T-helper 17 cell (primary cell): ENCODE data around the gene ZFYVE21. TPM values are rescaled to one million over a fixed set of nuclear protein-coding genes. Genes with fewer than 3 reads are reported as not detected.

Experiments
- ATAC-seq: fragments of 150-1000 bp; cut with Tn5 transposase; 2 replicates; pipeline ENCODE4 v1.10.0; 2021; ENCODE audit warnings: mild to moderate bottlenecking, moderate library complexity
- DNase-seq, 3 donors: peaks; one replicate each; pipeline versions ENCODE4 v3.0.0 to v3.0.0-alpha.2; 2020 to 2021
- H3K9me3 ChIP-seq: one replicate; pipeline ENCODE4 v1.7.0; 2013; ENCODE audit warnings: low read length, mild to moderate bottlenecking; ENCODE audit not compliant: control insufficient read depth, poor library complexity, severe bottlenecking
- H3K27ac Mint-ChIP-seq: one replicate; pipeline ENCODE4 v1.8.0; 2022; ENCODE audit warnings: mild to moderate bottlenecking, moderate library complexity, mixed read lengths
- H3K27me3 Mint-ChIP-seq: one replicate; pipeline ENCODE4 v1.8.0; 2022; ENCODE audit warnings: mixed read lengths
- H3K36me3 Mint-ChIP-seq: one replicate; pipeline ENCODE4 v1.8.0; 2022; ENCODE audit warnings: low read depth, mixed read lengths
- H3K4me1 Mint-ChIP-seq: one replicate; pipeline ENCODE4 v1.8.0; 2022; ENCODE audit warnings: mild to moderate bottlenecking, mixed read lengths
- H3K4me3 Mint-ChIP-seq: one replicate; pipeline ENCODE4 v1.8.0; 2022; ENCODE audit warnings: mild to moderate bottlenecking, moderate library complexity, mixed read lengths
- total RNA-seq, 4 donors: library from RNA in 2 of 4; stranded (reverse) in 2 of 4; gene quantifications; one replicate each; pipeline ENCODE4 v1.2.3 and lab custom pipeline; 2022 to 2026

The ZFYVE21 gene
- total RNA-seq, 2 donors from 2014 or later, result 9.1 to 9.5 TPM

GRCh38 chr14:103696070-103696402 lies 19.6 kb upstream of the ZFYVE21 start:
- H3K4me1 Mint-ChIP-seq, result peaks cover 8% of the 10 kb centered on the region
- DNase-seq (no peak), ATAC-seq (no peak)
- H3K4me3 Mint-ChIP-seq, result no peak overlapping the region
- H3K27ac Mint-ChIP-seq, result peak overlapping the region; percentile 74
- H3K36me3 Mint-ChIP-seq, result no peaks in the 10 kb centered on the region
- no peaks in the 10 kb centered on the region for H3K9me3 ChIP-seq
- H3K27me3 Mint-ChIP-seq, result no peaks in the 10 kb centered on the region

GRCh38 chr14:103696466-103697071 lies 19.0 kb upstream of the ZFYVE21 start:
- ATAC-seq (no peak), DNase-seq (no peak)
- H3K4me1 Mint-ChIP-seq, result peaks cover 8% of the 10 kb centered on the region
- H3K9me3 ChIP-seq, result no peaks in the 10 kb centered on the region
- H3K36me3 Mint-ChIP-seq, result no peaks in the 10 kb centered on the region
- no peak overlapping the region for H3K4me3 Mint-ChIP-seq
- no peaks in the 10 kb centered on the region for H3K27me3 Mint-ChIP-seq
- H3K27ac Mint-ChIP-seq, result peak overlapping the region; percentile 74

GRCh38 chr14:103697206-103697602 lies 18.4 kb upstream of the ZFYVE21 start:
- DNase-seq (no peak), ATAC-seq (no peak)
- peak overlapping the region; percentile 74 for H3K27ac Mint-ChIP-seq
- H3K36me3 Mint-ChIP-seq, result no peaks in the 10 kb centered on the region
- peaks cover 8% of the 10 kb centered on the region for H3K4me1 Mint-ChIP-seq
- H3K4me3 Mint-ChIP-seq, result no peak overlapping the region
- no peaks in the 10 kb centered on the region for H3K27me3 Mint-ChIP-seq
- H3K9me3 ChIP-seq, result no peaks in the 10 kb centered on the region

- ATAC-seq (no peak), DNase-seq (no peak)
- no peaks in the 10 kb centered on the region for H3K27me3 Mint-ChIP-seq
- no peak overlapping the region for H3K4me3 Mint-ChIP-seq
- H3K36me3 Mint-ChIP-seq, result no peaks in the 10 kb centered on the region
- H3K4me1 Mint-ChIP-seq, result peaks cover 9% of the 10 kb centered on the region
- peak overlapping the region; percentile 74 for H3K27ac Mint-ChIP-seq
- H3K9me3 ChIP-seq, result no peaks in the 10 kb centered on the region
Observed at GRCh38 chr14:103697603-103698379, 17.8 kb upstream of the ZFYVE21 start.

GRCh38 chr14:103698380-103699260 lies 17.0 kb upstream of the ZFYVE21 start:
- Mint-ChIP-seq H3K27ac (peak overlapping the region; percentile 74), H3K27me3 (no peaks in the 10 kb centered on the region), H3K36me3 (no peaks in the 10 kb centered on the region), H3K4me1 (peaks cover 15% of the 10 kb centered on the region), H3K4me3 (no peak overlapping the region)
- DNase-seq (no peak), ATAC-seq (no peak)
- H3K9me3 ChIP-seq, result no peaks in the 10 kb centered on the region

- peak overlapping the region; percentile 62 for H3K27ac Mint-ChIP-seq
- H3K4me3 Mint-ChIP-seq, result no peak overlapping the region
- no peaks in the 10 kb centered on the region for H3K9me3 ChIP-seq
- peaks cover 17% of the 10 kb centered on the region for H3K4me1 Mint-ChIP-seq
- no peaks in the 10 kb centered on the region for H3K27me3 Mint-ChIP-seq
- no peak for ATAC-seq
- H3K36me3 Mint-ChIP-seq, result peaks cover 3% of the 10 kb centered on the region
- DNase-seq, result no peak
Observed at GRCh38 chr14:103699261-103699661, 16.3 kb upstream of the ZFYVE21 start.

- Mint-ChIP-seq H3K27ac (peak overlapping the region; percentile 62), H3K36me3 (peaks cover 3% of the 10 kb centered on the region), H3K4me1 (peaks cover 17% of the 10 kb centered on the region), H3K27me3 (no peaks in the 10 kb centered on the region), H3K4me3 (no peak overlapping the region)
- H3K9me3 ChIP-seq, result no peaks in the 10 kb centered on the region
- no peak for ATAC-seq
- DNase-seq, result no peak
Observed at GRCh38 chr14:103699901-103700752, 15.5 kb upstream of the ZFYVE21 start.

GRCh38 chr14:103700753-103701490 lies 14.7 kb upstream of the ZFYVE21 start:
- Mint-ChIP-seq H3K36me3 (peaks cover 3% of the 10 kb centered on the region), H3K4me1 (peaks cover 15% of the 10 kb centered on the region), H3K27ac (no peak overlapping the region), H3K4me3 (no peak overlapping the region), H3K27me3 (no peaks in the 10 kb centered on the region)
- no peaks in the 10 kb centered on the region for H3K9me3 ChIP-seq
- no peak for ATAC-seq
- no peak for DNase-seq

GRCh38 chr14:103702095-103702494 lies 13.5 kb upstream of the ZFYVE21 start:
- H3K27ac Mint-ChIP-seq, result peak overlapping the region; percentile 53
- peaks cover 3% of the 10 kb centered on the region for H3K36me3 Mint-ChIP-seq
- no peak for ATAC-seq

GRCh38 chr14:103702497-103703432 lies 12.8 kb upstream of the ZFYVE21 start:
- ATAC-seq, result no peak
- no peaks in the 10 kb centered on the region for H3K9me3 ChIP-seq
- peaks cover 11% of the 10 kb centered on the region for H3K4me1 Mint-ChIP-seq
- H3K4me3 Mint-ChIP-seq, result no peak overlapping the region
- peak overlapping the region; percentile 53 for H3K27ac Mint-ChIP-seq
- H3K36me3 Mint-ChIP-seq, result peaks cover 3% of the 10 kb centered on the region
- H3K27me3 Mint-ChIP-seq, result no peaks in the 10 kb centered on the region
- no peak for DNase-seq

More at GRCh38 chr14:103702095-103702494, 13.5 kb upstream of the ZFYVE21 start:
- peaks cover 12% of the 10 kb centered on the region for H3K4me1 Mint-ChIP-seq
- H3K4me3 Mint-ChIP-seq, result no peak overlapping the region
- H3K9me3 ChIP-seq, result no peaks in the 10 kb centered on the region
- no peak for DNase-seq
- no peaks in the 10 kb centered on the region for H3K27me3 Mint-ChIP-seq
